Left ventricle myocardium superior (tissue), 1 donor: ENCODE measurements around the gene TUBB1. TPM values are rescaled to one million over a fixed set of nuclear protein-coding genes. Genes with fewer than 3 reads are reported as not detected.

Experiments
- ATAC-seq: fragments of 200-7000 bp; cut with Tn5 transposase; one replicate; pipeline ENCODE4 v1.9.1; 2020; ENCODE audit warnings: mild to moderate bottlenecking, moderate library complexity
- DNase-seq: peaks from one replicate; pipeline ENCODE4 v3.0.0-alpha.2; 2020
- intact Hi-C: fragments of 100-400 bp; cut with micrococcal nuclease; formaldehyde crosslinking; loops from one replicate; pipeline ENCODE4 v1.11.0; 2022
- total RNA-seq: library from RNA; stranded (reverse); fragmentation: NEBNext Ultra II Directional; extraction: Animal tissue kit (Norgen Biotek cat#: 25700); gene quantifications from one replicate; pipeline ENCODE4 v1.2.1, GENCODE V29; 2021
- donor health status: DM: no; HTN: yes; CAD: no; lungs with severe emphysema.

TUBB1 gene
- total RNA-seq, 1 donor from 2014 or later: 0.30 TPM

- ATAC-seq: no peak
- no peak for DNase-seq
- intact Hi-C loops: no loop called here
These were observed 3.8 kb upstream of the TUBB1 start for GRCh38 chr20:59015411-59015810.

- intact Hi-C loops: no loop called here
- ATAC-seq (no peak), DNase-seq (no peak)
These were observed 3.2 kb upstream of the TUBB1 start for GRCh38 chr20:59015812-59016711.

GRCh38 chr20:59016795-59017492, 2.3 kb upstream of the TUBB1 start:
- intact Hi-C loops: no loop called here
- DNase-seq (no peak), ATAC-seq (peak; percentile 72)

GRCh38 chr20:59017493-59018231, 1.6 kb upstream of the TUBB1 start:
- no peak for DNase-seq
- ATAC-seq: peak; percentile 21
- intact Hi-C loops: no loop called here

- ATAC-seq (no peak), DNase-seq (no peak)
- intact Hi-C loops: no loop called here
These were observed 412 bp upstream of the TUBB1 start for GRCh38 chr20:59018817-59019216.

DNA sequence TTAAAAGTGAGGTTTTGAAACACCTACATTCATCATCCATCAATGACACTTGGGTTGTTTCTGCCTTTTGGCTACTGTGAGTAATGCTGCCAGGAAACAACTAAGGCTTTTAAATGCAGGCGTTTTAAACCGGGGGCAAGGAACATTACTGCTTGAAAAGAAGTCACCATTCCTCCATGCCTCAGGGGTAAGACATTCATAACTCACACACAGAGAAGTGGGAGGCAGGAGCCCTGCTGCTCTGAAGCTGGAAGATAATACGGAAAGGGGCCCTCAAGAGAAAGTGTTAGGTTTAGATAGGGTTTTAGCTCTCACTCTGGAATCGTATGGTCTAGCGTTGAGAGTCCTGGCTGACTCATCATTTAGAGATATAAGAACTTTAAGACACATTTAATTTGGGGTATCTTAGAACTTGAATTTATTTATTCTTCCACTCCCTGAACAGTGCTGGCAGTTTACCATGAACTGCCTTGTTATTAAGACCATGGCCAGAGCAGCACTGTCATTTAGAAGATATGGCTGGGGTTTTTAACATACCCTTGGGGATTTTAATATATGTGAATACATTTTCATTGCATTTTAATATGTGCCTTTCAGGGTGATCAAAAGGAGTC, 1.8 kb downstream of the TUBB1 start:
- intact Hi-C loops: no loop called here
- DNase-seq (no peak), ATAC-seq (no peak)

DNA sequence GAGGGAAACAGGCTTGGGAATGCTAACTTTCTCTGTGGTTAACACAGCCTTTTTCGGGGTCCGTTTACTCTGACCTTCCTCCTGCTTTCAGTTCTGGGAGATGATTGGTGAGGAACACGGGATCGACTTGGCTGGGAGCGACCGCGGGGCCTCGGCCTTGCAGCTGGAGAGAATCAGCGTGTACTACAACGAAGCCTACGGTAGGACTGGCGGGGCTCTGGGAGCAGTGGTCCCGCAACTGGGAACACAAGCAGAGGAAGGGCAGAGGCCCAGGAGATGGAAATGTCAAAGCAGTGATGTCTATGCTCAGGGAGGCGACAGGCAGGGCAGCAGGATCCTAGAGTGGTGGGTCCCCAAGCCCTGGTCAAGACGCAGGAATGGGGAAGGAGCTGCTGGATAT, 3.5 kb downstream of the TUBB1 start:
- intact Hi-C loops: no loop called here
- no peak for ATAC-seq
- no peak for DNase-seq

DNA sequence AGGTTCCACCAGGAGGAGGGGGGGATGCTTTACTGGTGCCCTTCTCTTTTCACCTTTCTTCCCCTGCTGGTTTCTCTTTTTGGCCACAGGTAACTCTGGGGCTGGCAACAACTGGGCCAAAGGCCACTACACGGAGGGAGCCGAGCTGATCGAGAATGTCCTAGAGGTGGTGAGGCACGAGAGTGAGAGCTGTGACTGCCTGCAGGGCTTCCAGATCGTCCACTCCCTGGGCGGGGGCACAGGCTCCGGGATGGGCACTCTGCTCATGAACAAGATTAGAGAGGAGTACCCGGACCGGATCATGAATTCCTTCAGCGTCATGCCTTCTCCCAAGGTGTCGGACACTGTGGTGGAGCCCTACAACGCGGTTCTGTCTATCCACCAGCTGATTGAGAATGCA, 4.4 kb downstream of the TUBB1 start:
- ATAC-seq: no peak
- intact Hi-C loops: no loop called here
- no peak for DNase-seq

GRCh38 chr20:59024111-59024530, 4.9 kb downstream of the TUBB1 start:
- intact Hi-C loops: no loop called here
- ATAC-seq: no peak
- no peak for DNase-seq

DNA sequence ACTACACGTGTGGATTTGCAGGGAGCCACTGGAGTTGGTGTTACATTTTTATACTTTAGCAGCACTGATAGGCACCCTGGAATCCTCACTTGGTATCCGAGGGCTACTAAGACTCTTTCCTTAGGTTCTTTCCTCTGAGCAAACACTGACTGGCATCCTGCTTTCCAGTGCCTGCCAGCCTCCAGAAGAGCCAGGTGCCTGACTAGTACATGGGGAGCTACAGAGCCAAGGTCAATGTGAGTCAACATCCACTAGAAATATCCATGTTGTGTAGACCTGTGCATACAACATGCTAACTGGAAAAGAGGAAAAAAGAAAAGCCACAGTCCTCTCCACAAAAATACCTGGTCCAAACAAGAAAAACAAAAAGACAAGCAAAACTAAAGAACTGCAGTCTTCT, 5.9 kb downstream of the TUBB1 start:
- ATAC-seq: peak; percentile 35
- intact Hi-C loops: no loop called here

GRCh38 chr20:59025511-59025910, 6.3 kb downstream of the TUBB1 start:
- ATAC-seq (no peak), DNase-seq (no peak)
- intact Hi-C loops: no loop called here

More for the DNA sequence above, 5.9 kb downstream of the TUBB1 start:
- no peak for DNase-seq

DNA sequence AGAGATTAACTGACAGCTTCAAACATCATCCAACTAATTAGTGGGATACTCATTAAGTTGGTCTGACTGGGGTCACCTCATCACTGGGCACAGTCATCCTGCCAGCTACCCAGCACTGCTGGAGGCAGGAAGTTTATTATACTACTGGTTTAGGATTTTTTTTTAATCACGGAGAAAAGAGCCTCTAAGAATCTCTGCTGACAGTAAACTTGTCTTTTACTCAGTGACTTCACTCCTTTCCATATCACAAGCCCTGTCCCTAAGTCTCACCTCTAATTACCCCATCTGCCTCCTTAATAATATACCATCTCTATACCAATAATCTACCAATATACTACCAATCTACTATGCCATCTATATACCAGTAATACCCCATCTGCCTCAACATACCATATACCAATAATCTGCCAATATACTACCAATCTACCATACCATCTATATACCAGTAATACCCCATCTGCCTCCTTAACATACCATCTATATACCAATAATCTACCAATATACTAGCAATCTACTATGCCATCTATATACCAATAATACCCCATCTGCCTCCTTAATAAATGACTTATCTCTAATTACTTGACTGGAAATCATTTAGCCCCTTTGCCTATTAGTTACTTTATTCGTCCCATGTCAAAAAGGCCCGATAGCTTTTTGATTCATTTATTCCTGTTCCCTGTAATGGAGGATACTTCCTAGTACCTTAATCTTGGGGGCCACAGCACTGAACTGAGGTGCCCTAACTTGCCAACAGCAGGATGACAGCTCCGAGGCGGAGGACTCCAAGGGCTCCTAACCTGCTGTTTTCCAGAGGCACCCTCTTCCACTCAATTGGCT, 7.9 kb downstream of the TUBB1 start:
- ATAC-seq: no peak
- DNase-seq: no peak
- intact Hi-C loops: no loop called here

DNA sequence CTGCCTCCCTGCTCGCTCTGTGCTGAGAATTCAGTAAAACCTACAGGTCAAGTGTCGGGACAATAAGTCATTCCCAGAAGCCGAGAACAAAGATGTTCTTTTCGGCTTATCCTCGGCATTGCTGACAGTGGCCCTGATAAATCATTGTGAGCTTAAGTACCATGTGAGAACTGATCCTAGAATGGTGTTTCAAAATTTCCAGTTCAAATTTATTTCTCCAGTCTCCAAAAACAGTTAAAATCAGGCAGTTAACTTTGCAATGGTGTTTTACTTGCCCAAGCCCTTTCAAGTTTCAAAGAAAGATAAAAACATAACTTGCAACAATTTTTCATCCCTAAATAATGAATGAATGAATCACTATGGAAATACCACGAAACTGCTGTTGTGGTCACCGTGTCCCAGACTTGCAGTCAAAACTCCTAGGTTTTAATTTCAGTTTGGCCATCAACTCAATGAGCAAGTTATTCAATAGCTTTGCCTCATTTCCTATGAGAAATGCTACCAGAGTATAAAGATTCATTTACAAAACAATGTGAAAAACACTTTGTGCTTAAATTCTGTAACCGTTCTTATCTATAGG, 8.6 kb downstream of the TUBB1 start:
- no peak for ATAC-seq
- no peak for DNase-seq
- intact Hi-C loops: no loop called here

- intact Hi-C loops: no loop called here
- ATAC-seq (no peak), DNase-seq (no peak)
These were observed 9.6 kb downstream of the TUBB1 start for GRCh38 chr20:59028812-59029211.

GRCh38 chr20:59030911-59031563, 11.8 kb downstream of the TUBB1 start:
- DNase-seq (no peak), ATAC-seq (no peak)
- intact Hi-C loops: loop anchor here (5.0 kb wide), 1 partner anchor 124 kb away; no protein-coding TSS in a partner anchor

DNA sequence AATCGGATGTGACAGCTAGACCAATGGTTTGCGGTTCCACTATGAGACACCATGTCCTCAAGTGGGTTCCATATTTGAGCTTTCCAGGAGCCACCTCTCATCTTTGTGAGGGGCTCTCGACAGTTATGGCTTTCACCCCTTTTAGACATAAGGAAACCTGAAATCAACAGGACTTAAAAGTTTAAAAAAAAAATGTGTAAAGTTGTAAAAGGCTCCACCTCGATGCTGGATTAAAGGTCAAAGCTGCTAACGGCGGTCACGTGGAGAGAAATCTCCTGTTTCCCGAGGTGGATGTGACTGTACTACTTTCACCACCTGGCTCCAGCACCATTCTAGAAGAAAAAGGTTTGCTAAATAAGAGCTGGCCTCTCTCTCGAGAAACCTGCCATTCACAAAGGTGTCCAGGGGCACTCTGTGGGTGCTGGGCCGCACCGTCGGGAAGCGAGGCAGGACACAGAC, 12.4 kb downstream of the TUBB1 start:
- ATAC-seq (no peak), DNase-seq (no peak)
- intact Hi-C loops: loop anchor here (5.0 kb wide), 1 partner anchor 124 kb away; no protein-coding TSS in a partner anchor

DNA sequence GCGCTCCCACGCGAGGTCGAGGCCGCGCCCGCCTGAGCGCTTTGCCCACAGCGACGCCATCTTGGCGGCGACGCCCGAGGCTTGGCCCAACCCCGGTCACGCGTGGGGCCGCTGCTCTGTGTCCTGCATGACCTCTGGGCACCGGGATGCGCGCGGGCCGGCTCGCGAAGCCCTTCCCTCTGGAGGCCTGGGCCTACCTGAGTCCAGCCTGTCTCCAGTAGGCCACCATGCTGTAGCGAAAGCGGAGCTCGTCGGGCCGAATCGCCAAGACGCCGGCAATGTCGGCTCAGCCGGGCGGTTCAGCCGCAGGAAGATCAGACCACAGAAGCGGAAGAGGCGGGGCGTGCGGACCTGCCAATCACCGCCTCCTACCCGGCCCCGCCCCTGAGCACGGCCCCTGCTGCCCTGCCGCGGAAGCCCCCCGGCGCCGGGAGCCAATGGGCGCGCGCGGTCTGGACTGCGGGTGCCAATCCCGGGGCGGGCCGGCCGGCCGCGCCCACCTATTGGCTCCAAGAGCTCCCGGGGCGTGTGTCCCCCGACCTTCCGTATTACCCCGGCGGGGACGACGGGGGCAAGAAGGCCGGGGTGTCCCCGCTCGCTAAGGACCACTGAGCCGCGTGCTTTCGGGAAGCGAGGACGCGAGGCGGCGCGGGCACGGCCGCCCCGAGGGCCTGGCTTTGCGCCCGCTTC, 12.9 kb downstream of the TUBB1 start, which contains the start of gene ATP5F1E:
TSS of gene ATP5F1E (minus strand) at position 313 of the 690 bp plus-strand sequence. CDS start at position 229, 84 bp downstream.
- ATAC-seq (peak; percentile 100), DNase-seq (peak; percentile 99)
- intact Hi-C loops: loop anchor here (5.0 kb wide), 1 partner anchor 125 kb away; no protein-coding TSS in a partner anchor
